ENCODE results near the gene TRIM72. TPM values are rescaled to one million over a fixed set of nuclear protein-coding genes. Genes with fewer than 3 reads are reported as not detected.

TRIM72 gene
- total and polyA plus RNA-seq, 9 of the 15 experiments (the other 6 are each of a cell fraction or from before 2014, with no cell fraction given) = under 0.01 TPM; not detected in 8

DNA sequence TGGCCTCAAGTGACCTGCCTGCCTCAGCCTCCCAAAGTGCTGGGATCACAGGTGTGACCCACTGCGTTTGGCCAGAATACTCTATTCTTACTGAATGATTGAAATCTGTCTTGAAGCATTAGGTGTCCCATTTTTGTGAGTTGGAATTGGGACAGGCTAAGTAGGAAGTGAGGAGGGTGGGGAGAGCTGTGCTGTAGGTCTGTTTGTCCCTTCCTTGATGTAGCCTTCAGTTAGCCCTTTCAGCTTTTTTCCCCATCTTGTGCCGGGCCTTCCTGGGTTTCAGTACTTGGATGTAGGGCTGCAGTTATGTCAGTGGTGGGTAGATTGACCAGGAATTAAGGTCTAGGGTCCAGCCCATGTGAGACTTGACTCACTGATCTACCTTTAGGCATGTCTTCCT, 20.0 kb upstream of the TRIM72 start:
- CTCF ChIA-PET (ENCODE audit: low intra/inter-chr PET ratio) = no interaction called here
- DNase-seq (ENCODE audit: extremely low read depth in 1 of 4, low spot score in 3 of 4) (peak in 1 of 4 experiments; percentile 13), FAIRE-seq (no peak), ATAC-seq (no peak; the same call in 2 of the 3 replicates)
- in situ Hi-C loops (cut with MboI) = no loop called here
- intact Hi-C loops (cut with micrococcal nuclease) = loop anchor here (1.0 kb wide), 1 partner anchor 9 kb away; no protein-coding TSS in a partner anchor
- H3K27ac ChIP-seq (ENCODE audit: extremely low read depth, low read depth, low read length) = no peak overlapping the region
- H3K9me1 ChIP-seq (ENCODE audit: control insufficient read depth, insufficient read depth, low read length) = no peaks in the 10 kb centered on the region
- H3K9ac ChIP-seq (ENCODE audit: insufficient read depth in 1 of 2, low read depth in 2 of 2, low read length in 2 of 2) = no peak overlapping the region
- H4K20me1 ChIP-seq (replicated peaks; ENCODE audit: control insufficient read depth, insufficient read depth, low read length) = peaks cover 15% of the 10 kb centered on the region
- 91% methylated on average over 2 of the region's 2 CpGs for WGBS (ENCODE audit: insufficient coverage, low coverage, missing lambda C conversion rate)
- H3K27me3 ChIP-seq (ENCODE audit: control insufficient read depth in 2 of 2, insufficient read depth in 2 of 2, low read length in 2 of 2) = no peaks in the 10 kb centered on the region
- H3K4me2 ChIP-seq (ENCODE audit: insufficient read depth, low read length) = no peak overlapping the region
- peaks cover 0 to 4% of the 10 kb centered on the region in 2 experiments; a peak in 2 of 5 replicates for H3K4me1 ChIP-seq (replicated peaks in 1 of 2; ENCODE audit: control insufficient read depth in 2 of 2, insufficient read depth in 2 of 2, low read length in 2 of 2)
- H3K4me3 ChIP-seq = no peak overlapping the region
- BruUV-seq (replicated peaks) = no TSS peak
- peaks cover 16% of the 10 kb centered on the region for H3K79me2 ChIP-seq (ENCODE audit: control insufficient read depth, insufficient read depth, low read length)
- no peak for TF ChIP-seq ZNF175 (CRISPR knock-in tag; IDR thresholded peaks at IDR 0.05; ENCODE audit: low read depth)
- no peak for TF ChIP-seq ZNF785 (CRISPR knock-in tag; IDR thresholded peaks at IDR 0.05)
- peak; percentile 47 for TF ChIP-seq POLR2B (IDR thresholded peaks at IDR 0.05; ENCODE audit: low read depth, partially characterized antibody)
- no peak for TF ChIP-seq NCOA2 (IDR thresholded peaks at IDR 0.05; ENCODE audit: partially characterized antibody in 2 of 2)
- 0 out of 2 replicates have a peak, but pooled peaks have one; percentile 36 for TF ChIP-seq SUPT5H (IDR thresholded peaks at IDR 0.05)
- peak; percentile 34; the same call in 1 of the 2 replicates for TF ChIP-seq POLR2A (conservative IDR thresholded peaks at IDR 0.05)
- TF ChIP-seq, protein P1, sequence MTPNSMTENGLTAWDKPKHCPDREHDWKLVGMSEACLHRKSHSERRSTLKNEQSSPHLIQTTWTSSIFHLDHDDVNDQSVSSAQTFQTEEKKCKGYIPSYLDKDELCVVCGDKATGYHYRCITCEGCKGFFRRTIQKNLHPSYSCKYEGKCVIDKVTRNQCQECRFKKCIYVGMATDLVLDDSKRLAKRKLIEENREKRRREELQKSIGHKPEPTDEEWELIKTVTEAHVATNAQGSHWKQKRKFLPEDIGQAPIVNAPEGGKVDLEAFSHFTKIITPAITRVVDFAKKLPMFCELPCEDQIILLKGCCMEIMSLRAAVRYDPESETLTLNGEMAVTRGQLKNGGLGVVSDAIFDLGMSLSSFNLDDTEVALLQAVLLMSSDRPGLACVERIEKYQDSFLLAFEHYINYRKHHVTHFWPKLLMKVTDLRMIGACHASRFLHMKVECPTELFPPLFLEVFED (CRISPR knock-in tag; conservative IDR thresholded peaks at IDR 0.05) = 0 out of 2 replicates have a peak, but pooled peaks have one; percentile 17
- TF ChIP-seq, protein P2, sequence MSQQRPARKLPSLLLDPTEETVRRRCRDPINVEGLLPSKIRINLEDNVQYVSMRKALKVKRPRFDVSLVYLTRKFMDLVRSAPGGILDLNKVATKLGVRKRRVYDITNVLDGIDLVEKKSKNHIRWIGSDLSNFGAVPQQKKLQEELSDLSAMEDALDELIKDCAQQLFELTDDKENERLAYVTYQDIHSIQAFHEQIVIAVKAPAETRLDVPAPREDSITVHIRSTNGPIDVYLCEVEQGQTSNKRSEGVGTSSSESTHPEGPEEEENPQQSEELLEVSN (IDR thresholded peaks at IDR 0.05; ENCODE audit: borderline replicate concordance in 1 of 2, extremely low read depth in 1 of 2, insufficient read depth in 1 of 2, insufficient read length in 1 of 2, low read depth in 1 of 2, low read length in 1 of 2, poor library complexity in 1 of 2, severe bottlenecking in 1 of 2) = no peak
- no peak for TF ChIP-seq CBX5 (IDR thresholded peaks at IDR 0.05; ENCODE audit: borderline replicate concordance, low read depth)
- no peak overlapping the region for H2AFZ ChIP-seq (ENCODE audit: low read depth, low read length)
- H3K36me3 ChIP-seq (ENCODE audit: control insufficient read depth, insufficient read depth, low read length) = peaks cover 79% of the 10 kb centered on the region
- no peaks in the 10 kb centered on the region for H3K9me3 ChIP-seq (replicated peaks; ENCODE audit: control insufficient read depth, insufficient read depth, low read depth, low read length)
- POLR2A ChIA-PET = interaction anchor here (0.6 to 8.2 kb wide), 7 partner anchors 9 to 187 kb away, joined by 3 to 63 read pairs (median 4); partner anchors contain the start of genes FUS and PYCARD

Data from K562 (cell line).